GM23338 (cell line): ENCODE results near the gene FRYL. TPM values are rescaled to one million over a fixed set of nuclear protein-coding genes. Genes with fewer than 3 reads are reported as not detected.

Experiments used
- ATAC-seq: fragments of 200-7000 bp; cut with Tn5 transposase; 3 replicates; pipeline ENCODE4 v1.9.1; 2020
- DNase-seq: peaks from one replicate; pipeline ENCODE4 v3.0.0-alpha.2; 2015; ENCODE audit warnings: low spot score
- H2AFZ ChIP-seq: fragments of 200-600 bp; sonication (generic); 2 replicates; pipeline ENCODE4 v1.8.0; 2016; ENCODE audit warnings: antibody characterized with exemption, mild to moderate bottlenecking, moderate library complexity
- H3F3A ChIP-seq: fragments of 200-600 bp; sonication (generic); replicated peaks from 2 replicates; pipeline ENCODE4 v1.8.0; 2017; ENCODE audit warnings: antibody characterized with exemption, mixed run types, low read depth
- H3K27ac ChIP-seq: fragments of 200-600 bp; sonication (generic); 2 replicates; pipeline ENCODE4 v1.6.1; 2016; ENCODE audit warnings: low read depth
- H3K27me3 ChIP-seq: fragments of 200-600 bp; sonication (generic); 2 replicates; pipeline ENCODE4 v1.8.0; 2016; ENCODE audit warnings: mild to moderate bottlenecking, mixed run types, moderate library complexity; ENCODE audit not compliant: insufficient read depth
- H3K36me3 ChIP-seq: fragments of 200-600 bp; sonication (generic); 2 replicates; pipeline ENCODE4 v1.8.0; 2016; ENCODE audit warnings: mild to moderate bottlenecking; ENCODE audit not compliant: insufficient read depth
- H3K4me1 ChIP-seq: fragments of 200-600 bp; sonication (generic); 2 replicates; pipeline ENCODE4 v1.8.0; 2016; ENCODE audit warnings: mild to moderate bottlenecking, moderate library complexity; ENCODE audit not compliant: insufficient read depth
- H3K4me2 ChIP-seq: fragments of 200-600 bp; sonication (generic); 2 replicates; pipeline ENCODE4 v1.7.1; 2017; ENCODE audit warnings: mixed run types
- H3K4me3 ChIP-seq: fragments of 200-600 bp; sonication (generic); 2 replicates; pipeline ENCODE4 v1.6.1; 2016; ENCODE audit warnings: mixed run types
- H3K79me2 ChIP-seq: fragments of 200-600 bp; sonication (generic); replicated peaks from 2 replicates; pipeline ENCODE4 v1.8.0; 2017; ENCODE audit warnings: mild to moderate bottlenecking; ENCODE audit not compliant: insufficient read depth
- H3K9me2 ChIP-seq: fragments of 200-600 bp; sonication (generic); 2 replicates; pipeline ENCODE4 v1.8.0; 2017; ENCODE audit not compliant: insufficient read depth
- H4K20me1 ChIP-seq: fragments of 200-600 bp; sonication (generic); replicated peaks from 2 replicates; pipeline ENCODE4 v1.8.0; 2017; ENCODE audit warnings: mild to moderate bottlenecking; ENCODE audit not compliant: insufficient read depth
- H3K27ac Mint-ChIP-seq: 2 replicates; pipeline ENCODE4 v1.8.0; 2020; ENCODE audit warnings: inconsistent platforms, mild to moderate bottlenecking, moderate library complexity, mixed read lengths
- H3K27me3 Mint-ChIP-seq: 3 replicates; pipeline ENCODE4 v1.8.0; 2022; ENCODE audit warnings: low read depth, mild to moderate bottlenecking, moderate library complexity, mixed read lengths, inconsistent platforms; ENCODE audit not compliant: insufficient read depth, poor library complexity
- H3K36me3 Mint-ChIP-seq: 3 replicates; pipeline ENCODE4 v1.8.0; 2021; ENCODE audit warnings: low read depth, mild to moderate bottlenecking, inconsistent platforms, moderate library complexity, mixed read lengths
- H3K4me1 Mint-ChIP-seq: 3 replicates; pipeline ENCODE4 v1.8.0; 2020; ENCODE audit warnings: mild to moderate bottlenecking, inconsistent platforms, mixed read lengths
- H3K4me3 Mint-ChIP-seq: 3 replicates; pipeline ENCODE4 v1.8.0; 2021; ENCODE audit warnings: moderate library complexity, mild to moderate bottlenecking, inconsistent platforms, mixed read lengths
- H3K9me3 Mint-ChIP-seq: 3 replicates; pipeline ENCODE4 v1.8.0; 2020; ENCODE audit warnings: moderate library complexity, mild to moderate bottlenecking, inconsistent platforms, mixed read lengths
- EZH2phosphoT487 ChIP-seq: fragments of 200-600 bp; sonication (generic); IDR thresholded peaks from one replicate; pipeline ENCODE4 v1.8.1; 2018; ENCODE audit warnings: antibody characterized with exemption; ENCODE audit not compliant: unreplicated experiment
- NANOG ChIP-seq: IDR thresholded peaks from 2 replicates; pipeline ENCODE4 v1.6.1; 2016; ENCODE audit warnings: antibody characterized with exemption, borderline replicate concordance
- POLR2AphosphoS5 ChIP-seq: IDR thresholded peaks from 2 replicates; pipeline ENCODE4 v1.6.1; 2016; ENCODE audit warnings: antibody characterized with exemption, low read depth
- ZNF331 ChIP-seq: fragments of 250-450 bp; sonication (Bioruptor Pico); IDR thresholded peaks from 2 replicates; pipeline ENCODE4 v1.5.0; 2020; ENCODE audit warnings: low read depth, mild to moderate bottlenecking, moderate library complexity
- ZNF462 ChIP-seq: fragments of 250-450 bp; sonication (Bioruptor Pico); IDR thresholded peaks from 2 replicates; pipeline ENCODE4 v1.5.0; 2020; ENCODE audit warnings: mild to moderate bottlenecking, moderate library complexity
- polyA plus RNA-seq: library from polyadenylated mRNA; unstranded; fragments of >200 nt; fragmentation: Nextera tagmentation; extraction: Ambion mirVana; gene quantifications from 2 replicates; pipeline ENCODE4 v1.2.1, GENCODE V29; 2016
- total RNA-seq: library from RNA; depleted of rRNA; stranded (reverse); fragments of >200 nt; shearing (Covaris generic); gene quantifications from 2 replicates; pipeline ENCODE4 v1.2.3, GENCODE V29; 2014

Gene FRYL
- total and polyA plus RNA-seq, 2 experiments from 2014 or later, result 30.7 to 53.3 TPM

GRCh38 chr4:48725414-48725813, 54.7 kb downstream of the FRYL start:
- H3K4me3 ChIP-seq, result no peak overlapping the region
- H3K36me3 Mint-ChIP-seq, result peaks cover 9% of the 10 kb centered on the region
- H3K36me3 ChIP-seq, result no peaks in the 10 kb centered on the region
- DNase-seq (no peak), ATAC-seq (no peak)
- H3K27ac ChIP-seq, result no peak overlapping the region
- peaks cover 18% of the 10 kb centered on the region; the same call in 1 of the 2 replicates for H4K20me1 ChIP-seq
- TF ChIP-seq ZNF462 (CRISPR knock-in tag), result no peak
- TF ChIP-seq POLR2AphosphoS5, result no peak
- TF ChIP-seq EZH2phosphoT487, result no peak
- TF ChIP-seq ZNF331, result no peak
- no peak for TF ChIP-seq NANOG
- H2AFZ ChIP-seq, result no peak overlapping the region
- no peaks in the 10 kb centered on the region for H3K27me3 ChIP-seq
- H3K9me2 ChIP-seq, result no peaks in the 10 kb centered on the region
- no peaks in the 10 kb centered on the region for H3F3A ChIP-seq
- peaks cover 4% of the 10 kb centered on the region for H3K27me3 Mint-ChIP-seq
- H3K79me2 ChIP-seq, result peaks cover 100% of the 10 kb centered on the region
- H3K4me2 ChIP-seq, result no peak overlapping the region
- no peak overlapping the region for H3K4me3 Mint-ChIP-seq
- H3K4me1 Mint-ChIP-seq, result peaks cover 42% of the 10 kb centered on the region
- H3K4me1 ChIP-seq, result peaks cover 28% of the 10 kb centered on the region
- H3K27ac Mint-ChIP-seq, result no peak overlapping the region
- no peaks in the 10 kb centered on the region; the same call in 2 of the 3 replicates for H3K9me3 Mint-ChIP-seq
